ENCODE data around the gene RXRA.

The RXRA gene

GRCh38 chr9:134429481-134429880 is 103.2 kb downstream of the RXRA start:
- ATAC-seq (ENCODE audit: insufficient read depth, low read depth) (no peak), DNase-seq (no peak)
- H3K79me2 ChIP-seq (ENCODE audit: insufficient read depth, low read length), result no peaks in the 10 kb centered on the region
- H3K4me3 ChIP-seq (ENCODE audit: low read depth in 1 of 2, low read length in 2 of 2), result no peak overlapping the region
- TF ChIP-seq EZH2 (IDR thresholded peaks at IDR 0.05; ENCODE audit: borderline replicate concordance, low read depth, low read length, severe bottlenecking), result no peak
- TF ChIP-seq, protein P1, sequence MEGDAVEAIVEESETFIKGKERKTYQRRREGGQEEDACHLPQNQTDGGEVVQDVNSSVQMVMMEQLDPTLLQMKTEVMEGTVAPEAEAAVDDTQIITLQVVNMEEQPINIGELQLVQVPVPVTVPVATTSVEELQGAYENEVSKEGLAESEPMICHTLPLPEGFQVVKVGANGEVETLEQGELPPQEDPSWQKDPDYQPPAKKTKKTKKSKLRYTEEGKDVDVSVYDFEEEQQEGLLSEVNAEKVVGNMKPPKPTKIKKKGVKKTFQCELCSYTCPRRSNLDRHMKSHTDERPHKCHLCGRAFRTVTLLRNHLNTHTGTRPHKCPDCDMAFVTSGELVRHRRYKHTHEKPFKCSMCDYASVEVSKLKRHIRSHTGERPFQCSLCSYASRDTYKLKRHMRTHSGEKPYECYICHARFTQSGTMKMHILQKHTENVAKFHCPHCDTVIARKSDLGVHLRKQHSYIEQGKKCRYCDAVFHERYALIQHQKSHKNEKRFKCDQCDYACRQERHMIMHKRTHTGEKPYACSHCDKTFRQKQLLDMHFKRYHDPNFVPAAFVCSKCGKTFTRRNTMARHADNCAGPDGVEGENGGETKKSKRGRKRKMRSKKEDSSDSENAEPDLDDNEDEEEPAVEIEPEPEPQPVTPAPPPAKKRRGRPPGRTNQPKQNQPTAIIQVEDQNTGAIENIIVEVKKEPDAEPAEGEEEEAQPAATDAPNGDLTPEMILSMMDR (IDR thresholded peaks at IDR 0.05; ENCODE audit: borderline replicate concordance, extremely low read depth, low read length, poor library complexity, severe bottlenecking), result no peak
- no peak overlapping the region for H2AFZ ChIP-seq (ENCODE audit: low read depth, low read length)
- H3K36me3 ChIP-seq (ENCODE audit: insufficient read depth, low read length), result peaks cover 4% of the 10 kb centered on the region
- peaks cover 3% of the 10 kb centered on the region; the same call in 1 of the 2 replicates for H4K20me1 ChIP-seq (ENCODE audit: insufficient read depth, low read length)
- H3K9ac ChIP-seq (ENCODE audit: low read depth, low read length), result no peak overlapping the region
- H3K4me2 ChIP-seq (ENCODE audit: insufficient read depth, low read length), result no peak overlapping the region
- no peaks in the 10 kb centered on the region for H3K9me3 ChIP-seq (ENCODE audit: insufficient read depth, low read length, severe bottlenecking)
- no peaks in the 10 kb centered on the region for H3K27me3 ChIP-seq (ENCODE audit: insufficient read depth, low read length, poor library complexity)
- no peak overlapping the region for H3K27ac ChIP-seq (ENCODE audit: low read length)
- H3K4me1 ChIP-seq (ENCODE audit: insufficient read depth, low read length), result no peaks in the 10 kb centered on the region

DNA sequence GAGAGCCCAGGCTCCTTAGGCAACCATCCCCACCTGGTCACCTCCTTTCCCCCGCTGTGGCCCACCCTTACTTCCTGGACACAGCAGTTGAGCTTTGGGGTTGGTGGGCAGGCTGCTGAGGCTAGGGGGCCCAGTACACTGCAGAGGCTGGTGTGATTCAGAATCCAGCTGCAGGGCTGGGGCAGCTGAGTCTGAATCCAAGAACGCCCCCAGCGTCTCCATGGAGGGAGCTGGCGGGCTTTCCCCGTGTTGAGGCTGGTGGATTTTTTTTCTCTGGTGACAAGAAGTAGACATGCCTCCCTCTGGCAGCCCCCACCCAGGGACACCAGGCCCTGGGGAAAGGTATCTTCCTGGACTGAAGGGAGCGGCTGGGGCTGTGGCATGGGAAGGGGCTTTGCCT is 104.8 kb downstream of the RXRA start:
- Histone ChIP-seq H3K36me3 (ENCODE audit: insufficient read depth, low read length) (peaks cover 5% of the 10 kb centered on the region; the same call in 1 of the 2 replicates), H3K9me3 (ENCODE audit: insufficient read depth, low read length, severe bottlenecking) (no peaks in the 10 kb centered on the region), H3K9ac (ENCODE audit: low read depth, low read length) (no peak overlapping the region), H3K4me2 (ENCODE audit: insufficient read depth, low read length) (no peak overlapping the region), H2AFZ (ENCODE audit: low read depth, low read length) (no peak overlapping the region), H4K20me1 (ENCODE audit: insufficient read depth, low read length) (no peaks in the 10 kb centered on the region), H3K27ac (ENCODE audit: low read length) (no peak overlapping the region), H3K79me2 (ENCODE audit: insufficient read depth, low read length) (no peaks in the 10 kb centered on the region), H3K4me3 (ENCODE audit: low read depth in 1 of 2, low read length in 2 of 2) (no peak overlapping the region), H3K27me3 (ENCODE audit: insufficient read depth, low read length, poor library complexity) (no peaks in the 10 kb centered on the region), H3K4me1 (ENCODE audit: insufficient read depth, low read length) (no peaks in the 10 kb centered on the region)
- TF ChIP-seq EZH2 (IDR thresholded peaks at IDR 0.05; ENCODE audit: borderline replicate concordance, low read depth, low read length, severe bottlenecking), result no peak
- TF ChIP-seq, protein P1 (IDR thresholded peaks at IDR 0.05; ENCODE audit: borderline replicate concordance, extremely low read depth, low read length, poor library complexity, severe bottlenecking), result no peak
- no peak for DNase-seq
- ATAC-seq (ENCODE audit: insufficient read depth, low read depth), result no peak

- no peak overlapping the region for H2AFZ ChIP-seq (ENCODE audit: low read depth, low read length)
- no peaks in the 10 kb centered on the region for H3K79me2 ChIP-seq (ENCODE audit: insufficient read depth, low read length)
- no peak for ATAC-seq (ENCODE audit: insufficient read depth, low read depth)
- H3K36me3 ChIP-seq (ENCODE audit: insufficient read depth, low read length), result peaks cover 5% of the 10 kb centered on the region; the same call in 1 of the 2 replicates
- H3K4me3 ChIP-seq (ENCODE audit: low read depth in 1 of 2, low read length in 2 of 2), result no peak overlapping the region
- no peaks in the 10 kb centered on the region for H3K27me3 ChIP-seq (ENCODE audit: insufficient read depth, low read length, poor library complexity)
- TF ChIP-seq EZH2 (IDR thresholded peaks at IDR 0.05; ENCODE audit: borderline replicate concordance, low read depth, low read length, severe bottlenecking), result no peak
- TF ChIP-seq, protein P1 (IDR thresholded peaks at IDR 0.05; ENCODE audit: borderline replicate concordance, extremely low read depth, low read length, poor library complexity, severe bottlenecking), result no peak
- H3K9ac ChIP-seq (ENCODE audit: low read depth, low read length), result no peak overlapping the region
- H3K27ac ChIP-seq (ENCODE audit: low read length), result no peak overlapping the region
- H3K9me3 ChIP-seq (ENCODE audit: insufficient read depth, low read length, severe bottlenecking), result no peaks in the 10 kb centered on the region
- H3K4me1 ChIP-seq (ENCODE audit: insufficient read depth, low read length), result no peaks in the 10 kb centered on the region
- no peak overlapping the region for H3K4me2 ChIP-seq (ENCODE audit: insufficient read depth, low read length)
- no peak for DNase-seq
- H4K20me1 ChIP-seq (ENCODE audit: insufficient read depth, low read length), result no peaks in the 10 kb centered on the region
Measured at GRCh38 chr9:134431626-134432025, 105.4 kb downstream of the RXRA start.

DNA sequence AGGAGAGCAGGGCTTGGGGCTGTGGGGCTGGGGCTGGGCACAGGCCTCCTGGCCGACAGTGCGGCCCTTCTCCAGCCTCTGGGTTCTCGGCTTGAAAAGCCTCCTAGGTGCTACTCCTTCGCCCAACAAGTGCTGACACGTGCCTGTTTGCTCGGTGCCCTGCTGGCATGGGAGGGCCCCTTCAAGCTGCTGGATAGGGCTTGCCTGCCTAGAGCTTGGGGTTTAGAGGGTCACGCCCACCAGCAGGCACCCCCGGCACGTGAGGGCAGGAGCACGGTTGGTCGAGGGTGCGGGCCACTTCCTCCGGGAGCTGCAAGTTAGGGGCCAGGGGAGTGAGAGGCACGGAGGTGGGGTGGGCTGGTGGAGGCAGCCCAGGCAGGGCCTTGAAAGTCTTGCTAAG is 106.2 kb downstream of the RXRA start:
- TF ChIP-seq, protein P1 (IDR thresholded peaks at IDR 0.05; ENCODE audit: borderline replicate concordance, extremely low read depth, low read length, poor library complexity, severe bottlenecking), result no peak
- TF ChIP-seq EZH2 (IDR thresholded peaks at IDR 0.05; ENCODE audit: borderline replicate concordance, low read depth, low read length, severe bottlenecking), result no peak
- Histone ChIP-seq H3K36me3 (ENCODE audit: insufficient read depth, low read length) (peaks cover 5% of the 10 kb centered on the region; the same call in 1 of the 2 replicates), H3K4me2 (ENCODE audit: insufficient read depth, low read length) (no peak overlapping the region), H4K20me1 (ENCODE audit: insufficient read depth, low read length) (no peaks in the 10 kb centered on the region), H3K79me2 (ENCODE audit: insufficient read depth, low read length) (no peaks in the 10 kb centered on the region), H3K27ac (ENCODE audit: low read length) (no peak overlapping the region), H3K9ac (ENCODE audit: low read depth, low read length) (no peak overlapping the region), H3K4me3 (ENCODE audit: low read depth in 1 of 2, low read length in 2 of 2) (no peak overlapping the region), H3K27me3 (ENCODE audit: insufficient read depth, low read length, poor library complexity) (no peaks in the 10 kb centered on the region), H3K4me1 (ENCODE audit: insufficient read depth, low read length) (no peaks in the 10 kb centered on the region), H3K9me3 (ENCODE audit: insufficient read depth, low read length, severe bottlenecking) (no peaks in the 10 kb centered on the region), H2AFZ (ENCODE audit: low read depth, low read length) (no peak overlapping the region)
- no peak for ATAC-seq (ENCODE audit: insufficient read depth, low read depth)
- DNase-seq, result no peak
